A549 (cell line): Measurements from ENCODE around the gene SGCA. TPM values are rescaled to one million over a fixed set of nuclear protein-coding genes. Genes with fewer than 3 reads are reported as not detected.

Source experiments
- ATAC-seq, 2 experiments: fragments of 200-7000 bp in 1 of 2; fragments of >200 bp in 1 of 2; cut with Nextera tagmentation in 1 of 2; cut with Tn5 transposase in 1 of 2; 3 replicates each; pipeline versions ENCODE4 v1.8.0 to v1.9.1; 2018 to 2020; ENCODE audit warnings: mild to moderate bottlenecking in 1 of 2, moderate library complexity in 1 of 2
- CTCF ChIA-PET: fragments of 300-600 bp; sonication (Branson Sonifier 250); formaldehyde crosslinking; extraction: SDS; loops from one replicate; lab custom pipeline; 2021; ENCODE audit warnings: antibody characterized with exemption, inconsistent platforms; lab: Yijun Ruan, JAX
- POLR2A ChIA-PET: fragments of 350-600 bp; formaldehyde crosslinking; extraction: SDS; loops from one replicate; lab custom pipeline; 2021; ENCODE audit warnings: antibody characterized with exemption, inconsistent platforms; lab: Yijun Ruan, JAX
- DNase-seq, 2 experiments: peaks; one replicate each; pipeline versions ENCODE4 v3.0.0 to v3.0.0-alpha.2; 2011 to 2016; ENCODE audit warnings: low read depth in 1 of 2, low spot score in 1 of 2
- FAIRE-seq: peaks from 2 replicates; lab custom pipeline; 2011; peaks lifted over from hg19 to GRCh38; lab: Jason Lieb, UNC
- H3K27ac ChIP-seq, 2 experiments: fragments of >200 bp; sonication (Bioruptor Twin); formaldehyde crosslinking; 3 replicates each; pipeline ENCODE4 v1.5.1; 2016 to 2017
- H3K4me1 ChIP-seq: fragments of >200 bp; sonication (Bioruptor Twin); formaldehyde crosslinking; 3 replicates; pipeline ENCODE4 v1.6.1; 2016
- H3K4me2 ChIP-seq: fragments of >200 bp; sonication (Bioruptor Twin); formaldehyde crosslinking; 3 replicates; pipeline ENCODE4 v1.6.1; 2016
- H3K4me3 ChIP-seq: fragments of >200 bp; sonication (Bioruptor Twin); formaldehyde crosslinking; 3 replicates; pipeline ENCODE4 v1.5.1; 2016
- H3K9me3 ChIP-seq: fragments of >200 bp; sonication (Bioruptor Twin); formaldehyde crosslinking; 3 replicates; pipeline ENCODE4 v1.6.1; 2016
- CEBPB ChIP-seq, 2 experiments: fragments of >200 bp in 1 of 2; sonication (Bioruptor Twin) in 1 of 2; formaldehyde crosslinking in 1 of 2; IDR thresholded peaks; 2 replicates each; pipeline ENCODE4 v1.6.1; 2012 to 2016
- CHD2 ChIP-seq: fragments of 150-350 bp; IDR thresholded peaks from 2 replicates; pipeline ENCODE4 v1.6.1; 2014; ENCODE audit warnings: low read length; ENCODE audit not compliant: partially characterized antibody
- EHMT2 ChIP-seq: fragments of 200-600 bp; sonication (generic); IDR thresholded peaks from 2 replicates; pipeline ENCODE4 v1.6.1; 2016; ENCODE audit warnings: antibody characterized with exemption, low read depth, mild to moderate bottlenecking, moderate library complexity
- EP300 ChIP-seq, 2 experiments: fragments of >200 bp; sonication (Bioruptor Twin); formaldehyde crosslinking; IDR thresholded peaks; 2 replicates in 1 of 2; 3 replicates in 1 of 2; pipeline ENCODE4 v1.6.1; 2016 to 2017
- HDAC2 ChIP-seq: fragments of 200-600 bp; sonication (generic); IDR thresholded peaks from 2 replicates; pipeline ENCODE4 v1.6.1; 2016
- HOXA7 ChIP-seq: fragments of 250-450 bp; sonication (Bioruptor Pico); IDR thresholded peaks from 2 replicates; pipeline ENCODE4 v1.5.0; 2020; ENCODE audit warnings: mild to moderate bottlenecking, moderate library complexity
- HOXB13 ChIP-seq: fragments of 250-450 bp; sonication (Bioruptor Pico); IDR thresholded peaks from 2 replicates; pipeline ENCODE4 v1.5.0; 2020; ENCODE audit warnings: low read depth, mild to moderate bottlenecking, moderate library complexity
- HOXB5 ChIP-seq: fragments of 250-450 bp; sonication (Bioruptor Pico); IDR thresholded peaks from 2 replicates; pipeline ENCODE4 v1.5.0; 2020; ENCODE audit warnings: mild to moderate bottlenecking, moderate library complexity
- MAFK ChIP-seq: fragments of 450-650 bp; IDR thresholded peaks from 2 replicates; pipeline ENCODE4 v1.6.1; 2014; ENCODE audit not compliant: partially characterized antibody
- MAZ ChIP-seq: fragments of 150-350 bp; IDR thresholded peaks from 2 replicates; pipeline ENCODE4 v1.6.1; 2014; ENCODE audit warnings: antibody characterized with exemption, low read depth, low read length, borderline replicate concordance
- NPAS2 ChIP-seq: fragments of 250-450 bp; sonication (Bioruptor Pico); IDR thresholded peaks from 2 replicates; pipeline ENCODE4 v1.8.0; 2022; ENCODE audit warnings: mild to moderate bottlenecking, moderate library complexity, borderline replicate concordance
- NR3C1 ChIP-seq: fragments of >200 bp; sonication (Bioruptor Twin); formaldehyde crosslinking; IDR thresholded peaks from 3 replicates; pipeline ENCODE4 v1.6.1; 2017
- PHF8 ChIP-seq: fragments of 200-600 bp; sonication (generic); IDR thresholded peaks from 2 replicates; pipeline ENCODE4 v1.6.1; 2016; ENCODE audit warnings: low read depth, mild to moderate bottlenecking, antibody characterized with exemption, moderate library complexity, borderline replicate concordance
- POLR2A ChIP-seq: IDR thresholded peaks from 2 replicates; pipeline ENCODE4 v1.6.1; 2012; ENCODE audit warnings: mild to moderate bottlenecking, low read length
- POLR2AphosphoS2 ChIP-seq: conservative IDR thresholded peaks from 2 replicates; pipeline ENCODE4 v1.6.1; 2012; ENCODE audit warnings: low read length, improper control_type of control experiment, inconsistent platforms
- RAD21 ChIP-seq, 2 experiments: fragments of >200 bp in 1 of 2; sonication (Bioruptor Twin) in 1 of 2; formaldehyde crosslinking in 1 of 2; IDR thresholded peaks in 1 of 2; conservative IDR thresholded peaks in 1 of 2; 2 replicates in 1 of 2; 3 replicates in 1 of 2; pipeline ENCODE4 v1.6.1; 2012 to 2018; ENCODE audit warnings: inconsistent platforms in 1 of 2
- RCOR1 ChIP-seq: fragments of 150-350 bp; IDR thresholded peaks from 2 replicates; pipeline ENCODE4 v1.6.1; 2014; ENCODE audit warnings: antibody characterized with exemption, low read length, low read depth
- RNF2 ChIP-seq: fragments of 200-600 bp; sonication (generic); IDR thresholded peaks from 2 replicates; pipeline ENCODE4 v1.6.1; 2016; ENCODE audit warnings: low read depth, mild to moderate bottlenecking, antibody characterized with exemption, moderate library complexity, borderline replicate concordance
- SMC3 ChIP-seq: fragments of >200 bp; sonication (Bioruptor Twin); formaldehyde crosslinking; IDR thresholded peaks from 3 replicates; pipeline ENCODE4 v1.6.1; 2018; ENCODE audit warnings: inconsistent platforms
- ZNF302 ChIP-seq: fragments of 250-450 bp; sonication (Bioruptor Pico); IDR thresholded peaks from 2 replicates; pipeline ENCODE4 v1.9.0; 2021; ENCODE audit warnings: inconsistent platforms, mild to moderate bottlenecking, moderate library complexity
- ZSCAN20 ChIP-seq: fragments of 250-450 bp; sonication (Bioruptor Pico); IDR thresholded peaks from 2 replicates; pipeline ENCODE4 v1.8.0; 2022; ENCODE audit warnings: mild to moderate bottlenecking, moderate library complexity
- WGBS: methylation state at CpG from one replicate; pipeline ENCODE4 v1.1.6; 2017; ENCODE audit errors: missing lambda C conversion rate; 5-methylcytosine and 5-hydroxymethylcytosine counted together
- polyA plus RNA-seq, 4 experiments: library from polyadenylated mRNA; depleted of rRNA in 3 of 4; stranded (reverse); fragments of >200 nt; fragmentation: RNase III in 1 of 4; extraction: RNeasy Plus Mini Kit Qiagen cat#74134 plus additional on column Dnase treatment in 1 of 4; gene quantifications; 2 replicates in 3 of 4; 3 replicates in 1 of 4; pipeline ENCODE4 v1.2.3, GENCODE V29; 2011 to 2017
- TF ChIP-seq, protein P1 (sequence below): fragments of 450-650 bp; IDR thresholded peaks from 2 replicates; pipeline ENCODE4 v1.6.1; 2014; ENCODE audit warnings: antibody characterized with exemption
- TF ChIP-seq, protein P2 (sequence below): fragments of >200 bp; sonication (Bioruptor Twin); formaldehyde crosslinking; IDR thresholded peaks from 3 replicates; pipeline ENCODE4 v1.5.1; 2016
- TF ChIP-seq, protein P3 (sequence below): IDR thresholded peaks from 2 replicates; pipeline ENCODE4 v1.6.1; 2012; ENCODE audit warnings: low read depth, borderline replicate concordance
- TF ChIP-seq, protein P4 (sequence below): fragments of 250-450 bp; sonication (Bioruptor Pico); IDR thresholded peaks from 2 replicates; pipeline ENCODE4 v1.5.0; 2021; ENCODE audit warnings: mild to moderate bottlenecking, moderate library complexity, borderline replicate concordance

SGCA gene
- polyA plus RNA-seq, 2 of the 4 experiments (the other 2 are of a cell fraction): 0.44 to 3.4 TPM

- TF ChIP-seq, protein P1, sequence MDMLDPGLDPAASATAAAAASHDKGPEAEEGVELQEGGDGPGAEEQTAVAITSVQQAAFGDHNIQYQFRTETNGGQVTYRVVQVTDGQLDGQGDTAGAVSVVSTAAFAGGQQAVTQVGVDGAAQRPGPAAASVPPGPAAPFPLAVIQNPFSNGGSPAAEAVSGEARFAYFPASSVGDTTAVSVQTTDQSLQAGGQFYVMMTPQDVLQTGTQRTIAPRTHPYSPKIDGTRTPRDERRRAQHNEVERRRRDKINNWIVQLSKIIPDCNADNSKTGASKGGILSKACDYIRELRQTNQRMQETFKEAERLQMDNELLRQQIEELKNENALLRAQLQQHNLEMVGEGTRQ: no peak
- no peak for TF ChIP-seq HDAC2
- TF ChIP-seq HOXB5 (CRISPR knock-in tag): no peak
- TF ChIP-seq HOXA7 (CRISPR knock-in tag): no peak
- no peak for TF ChIP-seq RAD21 (conservative IDR thresholded peaks at IDR 0.05 in 1 of 2, IDR thresholded peaks at IDR 0.05 in 1 of 2)
Observed at GRCh38 chr17:50133769-50134099, 32.1 kb upstream of the SGCA start (continued).

GRCh38 chr17:50134206-50135110, 31.3 kb upstream of the SGCA start:
- ATAC-seq: peak; percentile 17 to 36; a peak in 4 of 6 replicates
- WGBS: 47% methylated on average over 12 of the region's 16 CpGs
- peak overlapping the region in 1 of 2 experiments; percentile 66; a peak in 3 of 6 replicates for H3K27ac ChIP-seq
- no peak for DNase-seq
- TF ChIP-seq ZNF302 (CRISPR knock-in tag) (no peak), CHD2 (no peak), PHF8 (no peak), EP300 (IDR thresholded peaks at IDR 0.05) (no peak), MAZ (no peak), MAFK (no peak), NR3C1 (no peak), EHMT2 (no peak), HDAC2 (no peak), POLR2A (no peak)
- TF ChIP-seq, protein P2, sequence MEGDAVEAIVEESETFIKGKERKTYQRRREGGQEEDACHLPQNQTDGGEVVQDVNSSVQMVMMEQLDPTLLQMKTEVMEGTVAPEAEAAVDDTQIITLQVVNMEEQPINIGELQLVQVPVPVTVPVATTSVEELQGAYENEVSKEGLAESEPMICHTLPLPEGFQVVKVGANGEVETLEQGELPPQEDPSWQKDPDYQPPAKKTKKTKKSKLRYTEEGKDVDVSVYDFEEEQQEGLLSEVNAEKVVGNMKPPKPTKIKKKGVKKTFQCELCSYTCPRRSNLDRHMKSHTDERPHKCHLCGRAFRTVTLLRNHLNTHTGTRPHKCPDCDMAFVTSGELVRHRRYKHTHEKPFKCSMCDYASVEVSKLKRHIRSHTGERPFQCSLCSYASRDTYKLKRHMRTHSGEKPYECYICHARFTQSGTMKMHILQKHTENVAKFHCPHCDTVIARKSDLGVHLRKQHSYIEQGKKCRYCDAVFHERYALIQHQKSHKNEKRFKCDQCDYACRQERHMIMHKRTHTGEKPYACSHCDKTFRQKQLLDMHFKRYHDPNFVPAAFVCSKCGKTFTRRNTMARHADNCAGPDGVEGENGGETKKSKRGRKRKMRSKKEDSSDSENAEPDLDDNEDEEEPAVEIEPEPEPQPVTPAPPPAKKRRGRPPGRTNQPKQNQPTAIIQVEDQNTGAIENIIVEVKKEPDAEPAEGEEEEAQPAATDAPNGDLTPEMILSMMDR: no peak
- H3K9me3 ChIP-seq: no peaks in the 10 kb centered on the region
- ChIA-PET CTCF (interaction anchor here (0.9 to 60.2 kb wide), 8 partner anchors 14 to 163 kb away, joined by 3 to 1356 read pairs (median 18); partner anchors contain the start of genes PDK2, PPP1R9B and SGCA), POLR2A (interaction anchor here (0.6 to 1.2 kb wide), 2 partner anchors 17 to 296 kb away, joined by 3 read pairs; no protein-coding TSS in a partner anchor)
- H3K4me3 ChIP-seq: no peak overlapping the region
- no peak for FAIRE-seq
- peak overlapping the region; percentile 54 for H3K4me2 ChIP-seq
- peaks cover 50% of the 10 kb centered on the region for H3K4me1 ChIP-seq

DNA sequence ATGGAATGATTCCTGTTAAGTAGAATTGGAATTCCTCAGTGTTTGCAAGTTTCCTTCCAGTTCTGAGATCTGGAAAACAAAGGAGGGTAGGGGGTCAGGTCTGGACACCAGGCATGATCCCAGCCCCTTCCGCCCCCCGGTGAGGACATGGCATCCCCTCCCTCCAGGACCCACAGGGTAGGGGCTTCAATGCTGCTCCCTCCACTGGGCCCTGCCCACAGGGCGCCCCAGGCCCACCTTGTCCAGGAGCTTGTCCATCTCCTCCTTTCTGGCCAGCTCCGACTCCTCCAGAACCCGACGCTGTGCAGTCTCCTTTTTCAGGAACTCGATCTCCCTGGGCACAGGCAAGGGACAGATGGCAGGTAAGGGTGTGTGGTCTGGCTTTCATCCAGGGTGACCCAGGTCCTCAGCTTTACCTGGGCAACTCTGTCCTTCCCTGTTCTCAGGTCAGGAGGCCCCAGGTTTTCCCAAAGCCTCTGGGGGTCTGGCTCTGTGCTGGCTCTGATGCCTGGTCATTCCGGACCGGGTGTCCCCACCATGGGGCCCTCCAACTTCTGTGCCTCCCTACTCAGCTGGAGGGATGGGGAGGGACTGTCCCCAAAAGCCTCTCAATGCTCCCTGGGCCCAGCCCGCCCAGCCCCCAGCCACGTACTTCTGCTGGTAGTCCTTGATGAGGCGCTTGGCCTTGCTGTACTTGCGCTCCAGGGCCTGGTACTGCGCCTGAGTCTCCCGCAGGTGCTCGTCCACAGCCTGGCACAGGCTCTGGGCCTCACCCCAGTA, 30.3 kb upstream of the SGCA start:
- Histone ChIP-seq H3K27ac (peak overlapping the region in 1 of 2 experiments; percentile 66; a peak in 2 of 6 replicates), H3K9me3 (no peaks in the 10 kb centered on the region), H3K4me1 (peaks cover 44% of the 10 kb centered on the region), H3K4me2 (peak overlapping the region; percentile 54; the same call in 1 of the 3 replicates), H3K4me3 (no peak overlapping the region)
- 85% methylated on average over 16 of the region's 16 CpGs for WGBS
- DNase-seq (no peak), ATAC-seq (no peak), FAIRE-seq (no peak)
- TF ChIP-seq POLR2AphosphoS2: no peak
- TF ChIP-seq RCOR1: no peak
- TF ChIP-seq, protein P1: no peak
- TF ChIP-seq ZSCAN20: no peak
- TF ChIP-seq RNF2: no peak
- no peak for TF ChIP-seq SMC3
- TF ChIP-seq, protein P3, sequence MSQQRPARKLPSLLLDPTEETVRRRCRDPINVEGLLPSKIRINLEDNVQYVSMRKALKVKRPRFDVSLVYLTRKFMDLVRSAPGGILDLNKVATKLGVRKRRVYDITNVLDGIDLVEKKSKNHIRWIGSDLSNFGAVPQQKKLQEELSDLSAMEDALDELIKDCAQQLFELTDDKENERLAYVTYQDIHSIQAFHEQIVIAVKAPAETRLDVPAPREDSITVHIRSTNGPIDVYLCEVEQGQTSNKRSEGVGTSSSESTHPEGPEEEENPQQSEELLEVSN: no peak
- TF ChIP-seq ZNF302 (CRISPR knock-in tag): no peak
- no peak for TF ChIP-seq HOXB13 (CRISPR knock-in tag)
- no peak for TF ChIP-seq RAD21 (conservative IDR thresholded peaks at IDR 0.05 in 1 of 2, IDR thresholded peaks at IDR 0.05 in 1 of 2)
- TF ChIP-seq, protein P4, sequence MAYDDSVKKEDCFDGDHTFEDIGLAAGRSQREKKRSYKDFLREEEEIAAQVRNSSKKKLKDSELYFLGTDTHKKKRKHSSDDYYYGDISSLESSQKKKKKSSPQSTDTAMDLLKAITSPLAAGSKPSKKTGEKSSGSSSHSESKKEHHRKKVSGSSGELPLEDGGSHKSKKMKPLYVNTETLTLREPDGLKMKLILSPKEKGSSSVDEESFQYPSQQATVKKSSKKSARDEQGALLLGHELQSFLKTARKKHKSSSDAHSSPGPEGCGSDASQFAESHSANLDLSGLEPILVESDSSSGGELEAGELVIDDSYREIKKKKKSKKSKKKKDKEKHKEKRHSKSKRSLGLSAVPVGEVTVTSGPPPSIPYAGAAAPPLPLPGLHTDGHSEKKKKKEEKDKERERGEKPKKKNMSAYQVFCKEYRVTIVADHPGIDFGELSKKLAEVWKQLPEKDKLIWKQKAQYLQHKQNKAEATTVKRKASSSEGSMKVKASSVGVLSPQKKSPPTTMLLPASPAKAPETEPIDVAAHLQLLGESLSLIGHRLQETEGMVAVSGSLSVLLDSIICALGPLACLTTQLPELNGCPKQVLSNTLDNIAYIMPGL (CRISPR knock-in tag): no peak
- TF ChIP-seq PHF8: no peak
- TF ChIP-seq CEBPB (IDR thresholded peaks at IDR 0.05): no peak
- TF ChIP-seq NPAS2 (CRISPR knock-in tag): no peak
- no peak for TF ChIP-seq MAZ
- CTCF ChIA-PET: interaction anchor here (0.9 to 60.2 kb wide), 11 partner anchors 9 to 162 kb away, joined by 3 to 1356 read pairs (median 6); partner anchors contain the start of genes PDK2, PPP1R9B and SGCA
- POLR2A ChIA-PET: interaction anchor here (1.0 to 1.2 kb wide), 2 partner anchors 16 kb away, joined by 3 to 6 read pairs; no protein-coding TSS in a partner anchor
